ENCODE data around the gene EEF1AKMT1.

Gene EEF1AKMT1

GRCh38 chr13:20696073-20696472 is 77.7 kb downstream of the EEF1AKMT1 start:
- no peak for DNase-seq (ENCODE audit: low spot score)

DNA sequence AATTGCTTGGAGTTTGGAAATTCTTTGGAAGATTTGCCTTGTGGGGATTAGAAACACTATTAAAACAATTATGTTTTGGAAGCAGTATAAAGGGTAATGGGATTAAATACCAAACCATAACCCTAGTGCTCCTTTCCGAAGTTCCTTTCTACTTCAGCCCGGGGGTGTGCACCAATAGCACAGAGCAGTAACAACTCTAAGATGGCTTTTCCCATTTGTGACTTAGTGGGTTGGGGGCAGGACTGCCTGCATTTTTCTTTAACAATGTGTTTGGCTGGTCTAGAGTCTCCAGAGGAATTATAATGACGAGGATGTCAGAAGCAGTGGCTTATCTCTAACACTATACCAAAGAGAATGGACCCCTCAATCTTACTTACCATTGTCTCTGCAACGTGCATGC is 82.1 kb downstream of the EEF1AKMT1 start:
- no peak for DNase-seq (ENCODE audit: low spot score)

GRCh38 chr13:20689291-20689690 is 84.5 kb downstream of the EEF1AKMT1 start:
- no peak for DNase-seq (ENCODE audit: low spot score)

DNA sequence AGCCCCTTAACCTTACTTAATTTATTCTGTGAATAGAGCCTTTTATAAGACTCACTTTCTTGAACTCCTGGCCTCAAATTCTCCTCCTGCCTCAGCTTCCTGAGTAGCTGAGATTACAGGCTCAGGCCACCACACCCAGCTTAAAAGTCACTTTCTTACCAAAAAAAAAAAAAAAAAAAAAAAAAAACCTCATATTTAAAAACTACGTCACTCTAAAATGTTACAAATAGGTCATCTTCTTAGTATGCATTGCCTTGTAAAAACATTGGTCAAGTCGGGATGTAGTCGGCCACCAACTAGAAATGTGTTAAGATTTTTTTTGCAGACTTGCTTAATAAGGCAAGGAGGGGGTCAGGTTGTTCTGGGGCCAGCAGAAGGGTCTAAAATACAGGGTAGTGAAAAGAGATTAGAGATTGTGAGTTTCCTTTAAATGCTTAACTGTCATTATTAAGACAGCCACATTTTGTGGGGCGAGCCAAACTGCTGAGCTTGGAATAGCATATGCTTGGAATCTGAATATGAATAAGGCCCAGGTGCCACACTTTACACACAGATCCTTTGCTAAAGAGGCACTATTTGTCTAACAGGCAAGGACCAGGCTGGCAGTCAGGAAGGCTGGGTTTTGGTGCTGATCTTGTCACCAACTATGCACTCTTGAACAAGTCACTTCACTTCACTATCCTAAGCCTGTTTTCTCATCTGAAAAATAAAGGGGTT is 86.7 kb downstream of the EEF1AKMT1 start:
- no peak for DNase-seq (ENCODE audit: low spot score)

DNA sequence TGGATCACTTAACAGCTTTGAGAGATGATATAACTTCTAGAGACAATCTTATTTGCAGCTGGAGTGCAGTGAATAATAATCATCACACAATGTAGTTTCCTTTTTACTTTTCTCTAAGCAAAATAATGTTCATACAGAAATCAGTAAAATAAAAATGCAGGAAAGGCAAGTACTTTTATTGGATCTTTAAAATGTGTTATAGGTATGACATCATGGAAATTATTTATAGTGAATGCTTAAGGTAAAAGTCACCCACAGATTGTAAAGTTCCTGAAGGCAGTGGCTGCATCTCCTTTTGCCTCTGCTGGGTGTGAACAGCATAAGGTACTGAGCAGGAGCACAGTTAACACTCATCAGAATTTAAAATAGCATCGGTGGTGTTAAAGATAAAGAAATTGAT is 87.6 kb downstream of the EEF1AKMT1 start:
- DNase-seq (ENCODE audit: low spot score) = no peak

DNA sequence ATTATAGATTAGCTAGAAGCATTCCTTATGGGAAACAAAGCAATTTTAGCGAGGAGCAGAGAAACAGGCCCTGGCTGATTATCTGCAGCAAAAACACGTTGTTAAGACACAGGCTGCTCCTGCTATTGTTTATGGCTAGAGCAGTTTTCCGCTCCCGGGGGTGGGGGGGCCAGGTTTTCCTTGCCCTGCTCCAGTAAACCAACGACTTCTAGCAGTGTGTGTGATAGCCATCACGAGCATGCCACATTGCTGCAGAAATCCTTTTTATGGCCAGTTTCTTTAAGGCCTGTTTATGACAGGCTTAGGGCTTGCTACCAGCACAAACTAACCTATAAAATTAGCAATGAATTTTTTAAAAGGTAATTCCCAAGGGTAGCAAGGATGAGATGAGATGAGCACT is 88.7 kb downstream of the EEF1AKMT1 start:
- no peak for DNase-seq (ENCODE audit: low spot score)

DNA sequence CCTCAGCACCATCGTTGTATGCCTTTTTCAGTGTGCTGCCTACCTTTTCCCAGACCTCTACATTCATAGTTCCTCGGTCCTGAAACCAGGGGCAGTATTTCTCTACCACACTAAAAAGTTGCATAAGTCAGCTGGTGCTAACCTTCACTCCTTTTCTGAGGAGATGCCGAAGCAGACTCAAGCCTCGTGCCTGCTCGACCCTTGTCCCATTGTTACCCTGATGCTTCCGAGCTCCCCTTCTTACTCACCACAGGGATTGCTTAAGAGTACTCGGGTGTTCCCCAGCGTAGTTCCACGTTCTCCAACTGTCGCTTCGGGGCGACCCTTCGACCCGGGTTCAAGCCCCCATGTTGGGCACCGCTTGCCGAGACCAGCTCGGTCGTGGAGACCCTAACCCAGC is 89.2 kb downstream of the EEF1AKMT1 start:
- DNase-seq (ENCODE audit: low spot score) = no peak

DNA sequence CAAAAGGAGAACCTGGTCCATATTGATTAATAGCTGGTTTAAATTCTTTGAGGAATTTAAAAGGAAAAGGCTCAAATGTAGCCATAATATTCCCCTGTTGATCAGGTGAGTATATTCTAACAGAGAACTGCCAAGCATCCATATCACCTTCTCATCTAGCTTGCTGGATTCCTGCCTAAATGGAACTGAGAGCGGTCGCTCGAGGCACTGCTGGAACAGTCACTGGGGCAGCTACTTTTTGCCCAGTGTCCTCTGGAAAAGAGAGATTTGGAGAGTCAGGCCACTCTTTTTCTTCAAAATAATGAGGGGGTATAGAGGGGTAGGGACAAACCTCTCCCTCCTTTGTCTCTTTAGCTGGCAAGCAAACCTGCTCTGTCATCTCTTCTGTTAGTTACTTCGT is 89.7 kb downstream of the EEF1AKMT1 start:
- DNase-seq (ENCODE audit: low spot score) = no peak

- no peak for DNase-seq (ENCODE audit: low spot score)
These were observed 91.7 kb downstream of the EEF1AKMT1 start for GRCh38 chr13:20682061-20682460.

GRCh38 chr13:20681481-20681880 is 92.3 kb downstream of the EEF1AKMT1 start:
- DNase-seq (ENCODE audit: low spot score) = peak; percentile 48

DNA sequence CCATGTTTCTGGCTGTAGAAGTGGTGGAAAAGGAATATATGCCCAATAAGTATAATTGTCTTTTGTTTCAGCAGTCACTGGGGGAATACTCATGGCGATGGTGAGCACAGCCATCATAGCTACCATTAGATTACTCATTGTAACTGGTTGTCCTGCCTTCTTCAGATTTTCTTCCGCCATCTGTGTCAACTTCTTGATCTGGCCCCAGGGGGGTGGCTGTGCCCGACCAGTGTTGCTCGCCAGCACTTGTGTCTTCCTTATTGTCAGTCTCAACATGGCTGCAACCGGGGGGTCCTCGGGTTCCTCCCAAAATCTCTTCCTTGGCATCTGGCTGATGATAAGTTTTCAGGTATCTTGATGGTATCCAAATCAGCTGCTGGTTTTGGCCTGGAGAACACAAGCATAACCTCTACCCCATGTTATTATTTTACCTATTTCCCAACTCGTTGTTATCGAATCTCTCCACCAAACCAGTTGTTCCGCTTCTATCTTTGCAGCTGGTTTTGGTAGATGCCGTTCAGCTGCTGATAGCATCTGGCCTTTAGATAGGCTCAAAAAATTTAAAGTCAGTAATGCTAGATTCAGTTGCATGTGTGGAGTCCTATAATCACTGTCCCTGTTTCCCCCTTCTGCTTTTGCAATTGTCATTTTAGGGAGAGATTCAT is 93.2 kb downstream of the EEF1AKMT1 start:
- no peak for DNase-seq (ENCODE audit: low spot score)

GRCh38 chr13:20679879-20680278 is 93.9 kb downstream of the EEF1AKMT1 start:
- DNase-seq (ENCODE audit: low spot score) = no peak
